Nephron (organoid): Measurements from ENCODE around the gene ASIC2.
"Not testable (repeated sequence)": the region's sequence is repeated elsewhere in the genome, so short reads cannot be mapped to it uniquely, and the experiment has no call there.

ENCODE experiments used
- H3K27ac Mint-ChIP-seq, 3 experiments: 2 replicates each; pipeline ENCODE4 v1.8.0; 2020; ENCODE audit warnings: mixed read lengths in 3 of 3, mild to moderate bottlenecking in 2 of 3, moderate library complexity in 1 of 3
- H3K27me3 Mint-ChIP-seq: 2 replicates; pipeline ENCODE4 v1.8.0; 2021; ENCODE audit warnings: low read depth, mild to moderate bottlenecking, moderate library complexity, mixed read lengths
- H3K36me3 Mint-ChIP-seq: 2 replicates; pipeline ENCODE4 v1.8.0; 2020; ENCODE audit warnings: low read depth, mixed read lengths
- H3K4me1 Mint-ChIP-seq: 2 replicates; pipeline ENCODE4 v1.8.0; 2020; ENCODE audit warnings: mixed read lengths
- H3K4me3 Mint-ChIP-seq, 3 experiments: 2 replicates each; pipeline ENCODE4 v1.8.0; 2020; ENCODE audit warnings: mild to moderate bottlenecking in 3 of 3, mixed read lengths in 3 of 3, moderate library complexity in 2 of 3
- H3K9me3 Mint-ChIP-seq: 2 replicates; pipeline ENCODE4 v1.8.0; 2020; ENCODE audit warnings: mixed read lengths
- TF ChIP-seq, protein P1 (sequence below), 3 experiments: fragments of 200-600 bp; sonication (generic); IDR thresholded peaks; one replicate each; pipeline ENCODE4 v1.5.0; 2021; ENCODE audit warnings: antibody characterized with exemption in 3 of 3; ENCODE audit not compliant: unreplicated experiment in 3 of 3

The ASIC2 gene

DNA sequence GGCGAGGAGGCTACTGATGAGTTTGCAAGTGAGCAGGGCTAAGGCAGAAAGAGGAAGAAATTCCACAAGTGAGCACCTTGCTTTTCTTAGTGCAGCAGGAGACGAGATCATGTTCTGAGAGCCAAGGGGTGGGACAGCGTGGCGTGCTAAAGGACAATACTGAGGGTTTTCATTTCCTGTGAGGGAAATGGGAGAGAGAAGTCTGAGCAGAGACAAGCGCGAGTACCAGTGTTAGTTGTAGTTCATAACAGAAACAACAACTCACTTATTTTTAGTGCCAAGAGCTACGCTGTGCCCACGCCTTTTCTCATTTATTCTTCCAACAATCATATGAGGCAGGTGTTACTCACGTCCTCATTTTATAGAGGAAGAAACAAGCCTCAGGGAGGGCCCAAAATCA lies 299.1 kb downstream of the ASIC2 start:
- Mint-ChIP-seq H3K27me3 (peaks cover 22% of the 10 kb centered on the region), H3K36me3 (no peaks in the 10 kb centered on the region), H3K9me3 (peaks cover 4% of the 10 kb centered on the region), H3K27ac (no peak overlapping the region), H3K4me1 (no peaks in the 10 kb centered on the region), H3K4me3 (no peak overlapping the region)
- TF ChIP-seq, protein P1, sequence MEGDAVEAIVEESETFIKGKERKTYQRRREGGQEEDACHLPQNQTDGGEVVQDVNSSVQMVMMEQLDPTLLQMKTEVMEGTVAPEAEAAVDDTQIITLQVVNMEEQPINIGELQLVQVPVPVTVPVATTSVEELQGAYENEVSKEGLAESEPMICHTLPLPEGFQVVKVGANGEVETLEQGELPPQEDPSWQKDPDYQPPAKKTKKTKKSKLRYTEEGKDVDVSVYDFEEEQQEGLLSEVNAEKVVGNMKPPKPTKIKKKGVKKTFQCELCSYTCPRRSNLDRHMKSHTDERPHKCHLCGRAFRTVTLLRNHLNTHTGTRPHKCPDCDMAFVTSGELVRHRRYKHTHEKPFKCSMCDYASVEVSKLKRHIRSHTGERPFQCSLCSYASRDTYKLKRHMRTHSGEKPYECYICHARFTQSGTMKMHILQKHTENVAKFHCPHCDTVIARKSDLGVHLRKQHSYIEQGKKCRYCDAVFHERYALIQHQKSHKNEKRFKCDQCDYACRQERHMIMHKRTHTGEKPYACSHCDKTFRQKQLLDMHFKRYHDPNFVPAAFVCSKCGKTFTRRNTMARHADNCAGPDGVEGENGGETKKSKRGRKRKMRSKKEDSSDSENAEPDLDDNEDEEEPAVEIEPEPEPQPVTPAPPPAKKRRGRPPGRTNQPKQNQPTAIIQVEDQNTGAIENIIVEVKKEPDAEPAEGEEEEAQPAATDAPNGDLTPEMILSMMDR (IDR thresholded peaks at IDR 0.05; ENCODE audit: unreplicated experiment in 3 of 3): no peak

GRCh38 chr17:32992321-32993033 lies 300.6 kb downstream of the ASIC2 start:
- Mint-ChIP-seq H3K9me3 (peaks cover 14% of the 10 kb centered on the region), H3K27me3 (peaks cover 12% of the 10 kb centered on the region), H3K27ac (no peak overlapping the region), H3K4me3 (no peak overlapping the region), H3K4me1 (no peaks in the 10 kb centered on the region), H3K36me3 (no peaks in the 10 kb centered on the region)
- TF ChIP-seq, protein P1 (IDR thresholded peaks at IDR 0.05; ENCODE audit: unreplicated experiment in 3 of 3): no peak

DNA sequence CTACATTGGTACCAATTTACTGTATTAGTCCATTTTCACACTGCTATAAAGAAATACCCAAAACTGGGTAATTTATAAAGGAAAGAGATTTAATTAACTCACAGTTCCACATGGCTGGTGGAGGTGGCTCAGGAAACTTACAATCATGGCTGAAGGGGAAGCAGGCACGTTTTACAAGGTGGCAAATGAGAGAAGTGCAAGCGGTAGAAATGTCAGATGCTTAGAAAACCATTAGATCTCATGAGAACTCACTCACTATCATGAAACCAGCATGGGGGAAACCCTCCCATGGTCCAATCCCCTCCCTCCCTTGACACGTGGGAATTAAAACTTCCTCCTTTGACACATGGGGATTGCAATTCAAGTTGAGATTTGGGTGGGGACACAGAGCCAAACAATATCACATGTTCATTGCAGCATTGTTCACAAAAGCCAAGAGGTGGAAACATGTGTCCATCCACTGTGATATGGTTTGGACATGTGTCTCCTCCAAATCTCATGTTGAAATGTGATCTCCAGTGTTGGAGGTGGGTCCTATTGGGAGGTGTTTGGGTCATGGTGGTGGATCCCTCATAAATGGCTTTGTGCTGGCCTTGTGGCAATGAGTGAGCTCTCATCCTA lies 304.5 kb downstream of the ASIC2 start:
- Mint-ChIP-seq H3K27ac (no peak overlapping the region), H3K9me3 (peaks cover 19% of the 10 kb centered on the region), H3K27me3 (no peaks in the 10 kb centered on the region), H3K4me1 (no peaks in the 10 kb centered on the region), H3K4me3 (no peak overlapping the region), H3K36me3 (no peaks in the 10 kb centered on the region)
- TF ChIP-seq, protein P1 (IDR thresholded peaks at IDR 0.05; ENCODE audit: unreplicated experiment in 3 of 3): no peak

GRCh38 chr17:32987868-32988267 lies 305.2 kb downstream of the ASIC2 start:
- not testable (repeated sequence) for H3K4me3 Mint-ChIP-seq, H3K27me3 Mint-ChIP-seq, H3K4me1 Mint-ChIP-seq, H3K27ac Mint-ChIP-seq, H3K36me3 Mint-ChIP-seq
- H3K9me3 Mint-ChIP-seq: peaks cover 21% of the 10 kb centered on the region

DNA sequence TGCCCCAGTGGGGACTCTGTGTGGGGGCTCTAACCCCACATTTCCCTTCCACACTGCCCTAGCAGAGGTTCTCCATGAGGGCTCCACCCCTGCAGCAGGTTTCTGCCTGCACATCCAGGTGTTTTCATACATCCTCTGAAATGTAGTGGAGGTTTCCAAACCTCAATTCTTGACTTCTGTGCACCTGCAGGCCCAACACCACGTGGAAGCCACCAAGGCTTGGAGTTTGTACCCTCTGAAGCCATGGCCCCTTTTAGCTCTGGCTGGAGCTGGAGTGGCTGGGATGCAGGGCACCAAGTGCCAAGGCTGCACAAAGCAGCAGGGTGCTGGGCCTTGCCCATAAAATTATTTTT lies 305.7 kb downstream of the ASIC2 start:
- H3K27me3 Mint-ChIP-seq, H3K4me1 Mint-ChIP-seq, H3K27ac Mint-ChIP-seq, H3K36me3 Mint-ChIP-seq, H3K4me3 Mint-ChIP-seq: not testable (repeated sequence)
- peaks cover 25% of the 10 kb centered on the region for H3K9me3 Mint-ChIP-seq

- Mint-ChIP-seq H3K4me3 (no peak overlapping the region), H3K27me3 (no peaks in the 10 kb centered on the region), H3K27ac (no peak overlapping the region), H3K36me3 (peaks cover 4% of the 10 kb centered on the region), H3K4me1 (no peaks in the 10 kb centered on the region), H3K9me3 (peaks cover 35% of the 10 kb centered on the region)
- TF ChIP-seq, protein P1 (IDR thresholded peaks at IDR 0.05; ENCODE audit: unreplicated experiment in 3 of 3): no peak
These were observed 307.9 kb downstream of the ASIC2 start for GRCh38 chr17:32985050-32985756.

DNA sequence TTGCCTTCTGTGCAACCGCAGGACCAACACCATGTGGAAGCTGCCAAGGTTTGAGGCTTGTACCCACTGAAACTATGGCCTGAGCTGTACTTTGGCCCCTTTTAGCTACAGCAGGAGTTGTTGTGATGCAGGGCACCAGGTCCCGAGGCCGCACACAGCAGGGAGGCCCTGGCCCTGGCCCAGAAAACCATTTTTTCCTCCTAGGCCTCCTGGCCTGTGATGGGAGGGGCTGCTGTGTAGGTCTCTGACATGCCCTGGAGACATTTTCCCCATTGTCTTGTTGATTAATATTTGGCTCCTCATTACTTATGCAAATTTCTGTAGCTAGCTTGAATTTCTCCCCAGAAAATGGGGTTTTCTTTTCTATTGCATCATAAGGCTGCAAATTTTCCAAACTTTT lies 311.5 kb downstream of the ASIC2 start:
- H3K4me3 Mint-ChIP-seq, H3K27me3 Mint-ChIP-seq, H3K36me3 Mint-ChIP-seq, H3K4me1 Mint-ChIP-seq, H3K27ac Mint-ChIP-seq: not testable (repeated sequence)
- H3K9me3 Mint-ChIP-seq: peaks cover 24% of the 10 kb centered on the region
